Stimulated activated naive CD4-positive, alpha-beta T cell (primary cell): ENCODE measurements around the gene SMC3.
"Not testable (repeated sequence)": the region's sequence is repeated elsewhere in the genome, so short reads cannot be mapped to it uniquely, and the experiment has no call there.

Experiments
- DNase-seq, 6 experiments: peaks; one replicate each; lab custom pipeline; 2025; lab: John Stamatoyannopoulos, UW

Gene SMC3

GRCh38 chr10:110625951-110626855, 58.7 kb downstream of the SMC3 start:
- no peak for DNase-seq

DNA sequence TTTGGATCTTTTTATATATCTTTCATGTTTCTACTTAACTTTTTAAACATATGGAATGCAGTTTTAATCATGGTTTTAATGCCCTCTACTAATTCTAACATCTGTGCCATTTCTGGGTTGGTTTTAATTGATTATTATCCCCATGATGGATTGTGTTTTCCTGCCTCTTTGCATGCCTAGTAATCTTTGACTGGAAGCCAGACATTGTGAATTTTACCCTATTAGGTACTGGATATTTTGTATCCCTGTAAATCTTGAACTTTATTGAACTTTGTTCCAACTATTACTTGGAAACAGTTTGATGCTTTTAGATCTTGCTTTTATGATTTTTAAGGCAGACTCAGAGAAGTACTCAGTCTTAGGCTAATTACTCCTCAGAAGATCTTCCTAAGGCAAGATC, 60.7 kb downstream of the SMC3 start:
- no peak for DNase-seq

- DNase-seq, result no peak
These were observed 62.2 kb downstream of the SMC3 start for GRCh38 chr10:110629680-110630191.

- no peak for DNase-seq
These were observed 64.4 kb downstream of the SMC3 start for GRCh38 chr10:110631934-110632333.

DNA sequence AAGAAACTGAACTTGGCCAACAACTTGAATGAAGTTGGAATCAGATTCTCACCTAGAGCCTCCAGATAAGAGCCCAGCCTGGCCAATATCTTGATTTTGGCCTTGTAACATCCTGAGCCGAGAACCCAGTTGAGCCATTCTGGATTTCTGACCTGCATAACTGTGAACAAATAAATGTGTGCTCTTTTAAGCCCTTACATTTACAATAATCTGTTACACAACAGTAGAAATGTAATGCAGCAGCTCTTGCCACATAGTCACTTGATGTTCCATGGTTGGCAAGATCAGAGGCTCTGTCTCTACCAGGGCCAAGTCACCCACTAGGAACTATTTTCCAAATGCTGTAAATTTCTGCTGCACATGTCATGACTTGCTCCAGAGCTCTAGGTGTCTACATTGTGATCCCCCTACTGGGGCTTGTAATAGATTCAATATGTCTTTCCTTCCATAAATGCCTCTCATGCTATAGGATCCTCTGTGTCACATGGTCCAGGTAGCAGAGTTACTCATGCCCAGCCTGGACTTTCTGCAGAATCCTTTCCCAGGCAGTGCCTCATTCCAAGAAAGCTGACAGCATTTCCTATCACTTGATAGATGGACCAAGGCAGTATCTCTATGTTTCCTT, 65.2 kb downstream of the SMC3 start:
- no peak for DNase-seq

DNA sequence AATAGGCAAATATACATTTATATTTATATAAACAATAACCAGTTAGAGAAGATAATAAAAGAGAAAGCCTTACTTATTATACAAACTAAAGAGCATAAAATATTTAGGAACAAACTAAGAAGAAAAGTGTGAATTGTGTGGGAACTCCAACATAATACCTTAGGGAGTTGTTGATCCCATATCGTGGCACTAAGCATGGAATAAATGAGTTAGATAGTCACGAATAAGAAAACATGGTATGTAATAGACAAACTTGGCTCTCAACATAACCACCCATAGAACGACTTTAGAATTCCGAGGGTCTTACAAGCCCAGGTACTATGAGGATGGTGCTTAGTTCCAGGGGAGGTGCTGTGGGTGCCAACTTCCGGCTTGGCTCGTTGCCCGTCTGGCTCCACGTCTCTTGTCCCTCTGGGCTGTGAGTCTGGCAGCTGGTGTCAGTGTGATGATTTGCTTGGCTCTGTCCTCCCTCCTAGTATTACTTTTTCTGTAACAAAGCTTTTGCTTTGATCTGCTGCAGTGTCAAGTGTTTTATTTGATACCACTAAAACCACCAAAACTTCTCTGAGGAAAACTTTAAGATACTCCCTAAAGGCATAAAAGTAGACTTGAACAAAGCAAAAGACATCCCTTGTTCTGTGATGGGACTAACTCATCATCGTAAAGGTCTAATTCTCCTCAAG, 67.2 kb downstream of the SMC3 start:
- no peak for DNase-seq

DNA sequence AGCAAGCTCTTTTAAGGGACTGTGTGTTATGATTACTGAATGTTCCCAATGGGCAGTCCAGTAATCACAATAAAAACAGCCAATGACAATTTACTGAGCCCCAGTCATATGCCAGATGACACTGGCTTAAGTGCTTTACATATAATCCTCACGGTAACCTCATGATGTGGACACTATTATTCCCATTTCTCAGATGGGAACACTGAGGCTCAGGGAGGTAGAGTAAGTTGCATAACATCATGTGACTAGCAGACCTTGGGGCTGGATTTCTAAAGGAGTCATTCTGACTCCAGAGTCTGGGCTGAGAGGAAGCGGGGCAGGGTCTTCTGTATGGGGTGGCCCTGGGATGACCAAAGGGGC, 69.1 kb downstream of the SMC3 start:
- no peak for DNase-seq

- no peak for DNase-seq
These were observed 69.5 kb downstream of the SMC3 start for GRCh38 chr10:110636932-110637557.

DNA sequence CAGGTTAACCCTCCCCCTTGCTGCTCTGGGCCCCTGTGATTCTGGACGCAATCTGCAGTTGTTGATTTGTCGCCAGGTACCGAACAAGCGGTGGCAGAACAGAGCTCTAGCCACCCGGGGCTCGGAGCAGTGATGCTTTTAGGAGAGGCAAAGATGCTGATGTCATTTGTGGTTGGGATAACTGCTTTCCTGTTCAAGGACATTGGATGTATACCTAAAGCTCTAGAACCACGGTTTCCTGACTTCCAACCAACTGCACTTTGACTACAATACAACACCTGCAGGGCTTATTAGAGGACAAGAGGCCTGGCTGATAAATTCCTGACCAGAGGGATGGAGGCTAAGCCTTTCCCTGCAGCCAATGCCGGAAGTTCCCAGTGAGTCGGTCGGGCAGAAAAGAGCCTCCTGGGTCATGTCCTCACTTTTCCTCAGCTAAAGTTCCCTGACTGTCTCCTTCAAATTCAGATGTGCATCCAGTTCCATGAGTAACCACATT, 70.1 kb downstream of the SMC3 start:
- DNase-seq, result no peak

DNA sequence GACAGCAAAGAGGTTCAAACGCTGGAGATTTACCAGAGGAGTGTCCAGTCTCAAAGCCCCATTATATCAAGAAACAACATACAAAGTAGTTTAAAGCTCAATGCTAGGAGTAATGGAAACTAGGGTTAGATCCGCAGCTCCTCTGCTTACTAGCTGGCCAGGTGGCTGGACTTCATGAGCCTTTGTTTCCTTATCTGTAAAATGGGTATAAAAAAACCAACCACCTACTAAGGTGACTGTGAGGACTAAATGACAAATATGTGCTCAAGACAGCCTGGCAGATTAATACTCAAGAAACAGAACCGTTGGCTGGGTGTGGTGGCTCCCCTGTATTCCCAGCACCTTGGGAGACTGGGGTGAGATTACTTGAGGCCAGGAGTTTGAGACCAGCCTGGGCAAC, 70.8 kb downstream of the SMC3 start:
- no peak for DNase-seq

GRCh38 chr10:110639046-110639445, 71.6 kb downstream of the SMC3 start:
- not testable (repeated sequence) for DNase-seq

DNA sequence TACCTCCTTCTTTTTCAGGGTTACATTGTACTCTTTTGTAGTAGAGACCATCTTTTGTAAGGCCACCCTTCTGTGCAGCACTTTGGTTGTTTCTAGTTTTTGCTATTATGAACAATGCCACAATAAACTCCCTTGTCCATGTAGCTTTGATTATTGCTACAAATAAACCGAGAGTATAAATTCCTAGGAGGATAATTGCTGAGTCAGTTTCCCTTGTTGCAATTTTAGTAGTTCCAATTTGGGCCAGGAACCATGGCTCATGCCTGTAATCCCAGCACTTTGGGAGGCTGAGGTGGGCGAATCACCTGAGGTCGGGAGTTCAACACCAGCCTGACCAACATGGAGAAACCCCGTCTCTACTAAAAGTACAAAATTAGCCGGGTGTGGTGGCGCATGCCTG, 72.4 kb downstream of the SMC3 start:
- DNase-seq, result not testable (repeated sequence)

- peak in 1 of 6 experiments; percentile 3 for DNase-seq
These were observed 73.8 kb downstream of the SMC3 start for GRCh38 chr10:110641256-110641655.

- no peak for DNase-seq
These were observed 74.9 kb downstream of the SMC3 start for GRCh38 chr10:110642204-110643034.

DNA sequence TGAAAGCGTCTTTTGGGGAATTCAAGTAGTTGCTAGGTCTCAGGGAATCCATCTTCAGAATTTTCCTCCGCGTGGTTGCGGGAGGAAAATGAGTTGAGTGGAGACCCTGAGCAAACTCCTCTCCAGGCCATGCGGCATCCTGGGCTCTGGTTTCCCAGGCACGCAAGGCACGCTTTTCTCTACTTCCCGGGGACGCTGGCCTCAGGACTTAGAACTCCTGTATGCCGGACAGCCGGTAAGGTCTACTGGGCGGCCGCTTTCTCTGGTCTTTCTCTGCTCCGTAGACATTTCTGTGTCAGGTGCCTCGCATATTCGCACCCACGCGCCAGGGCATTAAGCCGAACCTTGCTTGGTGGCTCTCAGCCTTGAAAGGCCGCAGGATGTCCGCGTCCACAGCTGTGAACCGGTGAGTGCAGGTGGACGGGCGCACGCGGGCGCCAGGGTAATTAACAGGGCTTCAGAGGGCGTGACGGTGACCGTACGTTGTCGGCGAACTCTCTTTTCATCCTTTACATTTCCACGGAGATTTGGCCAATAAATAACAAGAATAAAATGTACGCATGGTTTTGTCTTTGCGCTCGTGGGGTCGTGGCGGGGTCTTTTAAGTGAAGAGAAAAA, 75.6 kb downstream of the SMC3 start:
- DNase-seq, result peak in 1 of 6 experiments; percentile 43

DNA sequence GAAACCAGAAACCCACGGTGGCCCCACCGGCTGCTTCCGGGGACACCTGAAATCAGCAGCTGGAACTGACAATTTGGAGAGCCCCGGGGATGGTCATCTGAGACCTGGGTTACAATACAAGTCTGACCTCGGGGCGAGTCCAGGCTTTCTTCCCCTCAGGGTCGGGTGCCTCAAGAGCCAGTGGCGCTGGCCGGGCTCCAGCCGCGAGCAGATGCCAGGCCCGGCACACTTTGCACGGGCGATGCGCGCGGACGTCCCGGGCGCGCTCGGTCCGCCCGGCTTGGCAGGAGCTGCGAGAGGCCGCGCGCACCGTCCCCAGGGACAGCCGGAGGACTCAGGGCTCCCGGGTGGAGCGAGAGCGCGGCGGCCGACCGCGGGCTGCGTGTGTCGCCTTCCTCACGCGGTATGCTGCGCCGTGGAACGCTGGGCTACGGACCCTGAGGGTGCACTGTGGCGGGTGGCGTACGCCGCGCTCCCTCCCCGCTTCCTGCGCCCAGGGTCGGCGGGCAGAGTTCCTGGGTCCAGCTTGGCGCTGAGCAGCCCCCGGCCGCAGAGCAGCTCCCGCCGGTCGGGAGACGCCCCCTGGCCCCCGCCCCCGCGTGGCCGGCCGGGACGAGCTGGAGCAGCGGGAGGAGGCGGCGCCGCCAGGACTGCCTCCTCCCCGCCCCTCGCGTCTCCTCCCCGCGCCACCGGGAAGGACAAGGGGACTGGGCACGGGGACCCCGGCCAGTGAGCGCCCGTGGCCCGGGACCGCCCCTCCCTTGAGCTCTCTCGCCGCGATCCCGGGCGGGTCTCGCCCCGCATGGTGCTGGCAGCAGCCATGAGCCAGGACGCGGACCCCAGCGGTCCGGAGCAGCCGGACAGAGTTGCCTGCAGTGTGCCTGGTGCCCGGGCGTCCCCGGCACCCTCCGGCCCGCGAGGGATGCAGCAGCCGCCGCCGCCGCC, 76.4 kb downstream of the SMC3 start, which contains the start of gene RBM20:
RBM20 (plus strand) TSS at position 684 of the 945 bp plus-strand sequence; CDS start at position 803, 119 bp downstream.
- peak in 2 of 6 experiments; percentile 11 to 43 for DNase-seq

DNA sequence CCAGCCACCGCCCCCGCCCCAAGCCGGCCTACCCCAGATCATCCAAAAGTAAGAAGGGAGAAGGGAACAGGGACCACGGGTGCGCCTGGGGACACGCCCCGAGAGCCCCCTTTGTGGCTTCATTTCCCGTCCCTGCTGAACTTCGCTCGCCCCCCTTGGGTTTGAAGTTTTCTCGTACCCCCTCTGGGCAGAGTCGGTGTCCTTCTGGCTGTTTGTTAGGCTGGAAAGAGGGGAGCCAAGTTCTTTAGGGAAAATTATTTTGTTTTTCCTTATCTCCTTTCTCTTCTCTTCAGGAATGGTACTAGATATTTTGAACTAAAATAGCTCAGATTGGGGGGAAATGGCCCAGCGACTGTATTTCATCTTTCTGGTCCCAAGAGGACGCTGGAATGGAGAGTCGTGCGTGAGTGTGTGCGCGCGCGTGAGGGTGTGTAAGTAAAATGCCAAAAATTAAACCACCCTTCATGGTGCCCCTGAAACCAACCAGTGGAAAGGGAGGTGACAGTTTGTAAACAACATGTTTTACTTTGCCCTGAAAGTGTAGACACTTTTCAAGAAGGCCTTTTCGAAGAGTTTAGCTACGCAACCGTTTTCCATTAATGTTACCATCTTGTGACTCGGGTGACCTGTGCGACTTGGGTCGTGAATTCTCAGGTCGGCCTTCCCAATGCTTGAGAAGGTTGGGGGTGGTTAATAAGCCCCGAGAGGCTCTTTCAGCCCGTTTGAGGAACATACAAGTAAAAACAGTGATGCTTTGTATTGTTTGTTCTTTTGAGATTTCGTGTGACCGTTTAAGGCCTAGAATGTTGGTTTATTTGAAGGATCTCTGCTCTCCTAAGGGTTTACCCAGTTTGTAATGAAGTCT, 77.3 kb downstream of the SMC3 start:
- no peak for DNase-seq

DNA sequence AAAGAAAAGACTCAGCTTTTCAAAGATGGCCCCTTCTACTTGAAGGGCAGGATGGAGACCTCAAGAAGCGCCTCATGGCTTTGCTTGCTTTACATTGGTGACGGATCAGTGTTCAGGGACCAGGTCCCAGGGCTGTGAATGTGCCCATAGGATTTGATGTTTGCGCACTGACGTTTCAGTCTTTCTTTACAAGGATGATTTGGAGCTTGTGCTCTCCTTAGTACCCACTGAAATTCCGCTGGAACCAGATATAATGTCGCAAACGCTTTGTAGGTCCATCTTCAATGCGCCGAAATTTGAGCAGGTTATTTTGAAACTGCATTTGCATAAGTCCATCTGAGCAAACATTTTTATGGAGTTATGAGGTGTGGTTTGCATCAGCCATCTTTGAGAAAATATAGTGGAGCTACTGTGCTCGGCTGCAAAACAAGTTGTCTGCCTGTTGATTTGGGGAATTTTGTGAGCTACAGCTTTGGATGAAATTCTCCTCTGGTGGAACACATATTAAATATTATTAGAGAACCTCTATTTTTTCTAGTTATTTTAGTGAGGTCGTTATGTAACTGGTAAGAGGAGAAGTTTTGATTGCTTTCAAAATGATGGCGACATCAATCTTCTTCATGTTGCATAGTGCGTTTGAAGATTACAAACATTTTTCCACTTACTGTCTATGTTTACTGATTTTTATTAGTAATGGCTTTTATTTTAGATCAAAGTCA, 79.1 kb downstream of the SMC3 start:
- no peak for DNase-seq
